ENCODE results near the gene CCDC86. TPM values are rescaled to one million over a fixed set of nuclear protein-coding genes. Genes with fewer than 3 reads are reported as not detected.

The CCDC86 gene
- total RNA-seq, 4 donors from 2014 or later: 11.5 to 30.5 (median 17.3) TPM

DNA sequence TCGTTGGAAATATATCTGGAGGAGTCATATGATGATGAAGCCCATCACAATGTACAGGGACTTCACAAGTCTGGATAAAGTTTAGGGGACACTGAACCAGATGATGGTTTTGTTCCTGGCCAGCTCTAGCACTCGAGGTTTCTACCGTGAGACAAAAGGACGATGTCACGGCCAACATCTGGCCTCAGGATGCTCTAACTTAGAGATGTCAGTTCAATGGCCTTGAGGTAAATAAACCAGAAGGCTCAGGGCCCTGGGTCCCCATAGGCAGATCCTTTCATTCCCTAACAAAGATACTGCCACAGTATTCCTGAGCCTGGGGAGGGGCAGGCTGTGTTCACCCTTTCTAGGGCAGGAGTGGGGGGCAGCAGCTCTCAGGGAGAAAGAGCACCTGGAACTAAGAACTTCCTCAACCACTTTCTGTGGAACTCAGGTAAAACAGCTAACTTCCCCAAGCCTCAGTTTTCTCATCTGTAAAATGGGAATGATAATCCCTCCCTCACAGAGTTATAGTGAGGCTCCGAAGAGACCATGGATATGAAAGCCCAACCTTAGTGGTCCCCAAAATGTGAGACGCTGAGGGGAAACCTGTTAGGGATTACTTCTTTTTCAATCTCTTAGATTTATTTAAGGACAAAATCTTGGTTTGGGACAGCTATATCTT lies 38.5 kb upstream of the CCDC86 start:
- TF ChIP-seq, protein P1, sequence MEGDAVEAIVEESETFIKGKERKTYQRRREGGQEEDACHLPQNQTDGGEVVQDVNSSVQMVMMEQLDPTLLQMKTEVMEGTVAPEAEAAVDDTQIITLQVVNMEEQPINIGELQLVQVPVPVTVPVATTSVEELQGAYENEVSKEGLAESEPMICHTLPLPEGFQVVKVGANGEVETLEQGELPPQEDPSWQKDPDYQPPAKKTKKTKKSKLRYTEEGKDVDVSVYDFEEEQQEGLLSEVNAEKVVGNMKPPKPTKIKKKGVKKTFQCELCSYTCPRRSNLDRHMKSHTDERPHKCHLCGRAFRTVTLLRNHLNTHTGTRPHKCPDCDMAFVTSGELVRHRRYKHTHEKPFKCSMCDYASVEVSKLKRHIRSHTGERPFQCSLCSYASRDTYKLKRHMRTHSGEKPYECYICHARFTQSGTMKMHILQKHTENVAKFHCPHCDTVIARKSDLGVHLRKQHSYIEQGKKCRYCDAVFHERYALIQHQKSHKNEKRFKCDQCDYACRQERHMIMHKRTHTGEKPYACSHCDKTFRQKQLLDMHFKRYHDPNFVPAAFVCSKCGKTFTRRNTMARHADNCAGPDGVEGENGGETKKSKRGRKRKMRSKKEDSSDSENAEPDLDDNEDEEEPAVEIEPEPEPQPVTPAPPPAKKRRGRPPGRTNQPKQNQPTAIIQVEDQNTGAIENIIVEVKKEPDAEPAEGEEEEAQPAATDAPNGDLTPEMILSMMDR (IDR thresholded peaks at IDR 0.05; ENCODE audit: low read depth): no peak

DNA sequence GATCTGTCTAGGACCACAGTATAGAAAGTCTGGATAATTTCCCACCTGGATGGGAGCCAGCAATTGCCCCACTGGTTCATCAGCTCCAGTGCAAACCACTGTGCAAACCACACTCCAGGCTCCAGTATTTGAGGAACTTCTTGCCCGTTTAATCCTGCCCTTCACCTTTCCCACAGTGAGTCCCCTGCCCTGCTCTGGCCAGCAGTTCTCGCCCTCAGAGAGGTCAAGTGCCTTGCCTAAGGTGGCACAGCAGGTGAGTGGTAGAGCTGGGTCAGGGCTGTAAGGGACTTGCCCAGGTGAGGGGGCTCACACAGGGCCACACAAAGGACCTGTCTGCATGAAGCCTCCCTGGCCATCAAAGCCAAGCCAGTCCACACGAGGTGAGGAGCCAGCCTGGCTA lies 32.7 kb upstream of the CCDC86 start:
- TF ChIP-seq, protein P1 (IDR thresholded peaks at IDR 0.05; ENCODE audit: low read depth): no peak

DNA sequence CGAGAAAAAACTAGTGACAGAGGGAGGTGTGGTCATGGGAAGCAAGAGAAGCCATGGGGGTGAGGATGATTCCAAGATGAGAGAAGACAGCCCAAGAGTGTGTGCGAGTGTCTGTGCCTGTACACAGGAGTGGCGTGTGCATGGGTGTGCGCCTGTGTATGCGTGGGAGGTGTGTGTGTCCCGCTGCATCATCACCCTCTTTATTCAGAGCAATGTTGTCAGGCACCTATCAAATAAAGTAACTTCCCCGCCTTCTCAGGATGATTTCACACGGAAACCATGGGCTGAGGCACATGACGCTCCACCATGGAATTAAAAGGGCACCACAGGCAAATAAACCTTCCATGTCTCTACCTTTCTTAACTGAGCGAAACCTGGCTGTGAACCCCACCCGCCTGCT lies 32.2 kb upstream of the CCDC86 start:
- TF ChIP-seq, protein P1 (IDR thresholded peaks at IDR 0.05; ENCODE audit: low read depth): no peak

DNA sequence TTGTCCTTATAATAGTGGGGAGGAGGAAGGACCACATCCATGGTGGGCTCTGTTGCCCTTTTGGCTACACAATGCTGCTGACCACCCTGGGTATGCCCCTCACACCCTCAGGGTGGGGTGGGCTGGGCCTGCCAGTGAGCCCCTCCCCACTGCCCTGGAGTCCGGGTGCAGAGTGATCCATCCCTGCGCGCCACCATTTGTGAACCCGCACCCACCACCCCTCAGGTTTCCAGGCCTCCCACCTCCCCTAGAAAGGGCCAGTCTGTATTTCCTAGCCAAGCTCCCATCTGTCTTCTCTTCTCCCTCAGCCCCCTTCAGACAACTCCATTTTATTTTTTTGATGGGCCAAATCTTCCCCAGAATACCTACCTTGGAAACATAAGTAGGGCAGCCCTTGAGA lies 31.8 kb upstream of the CCDC86 start:
- TF ChIP-seq, protein P1 (IDR thresholded peaks at IDR 0.05; ENCODE audit: low read depth): no peak

DNA sequence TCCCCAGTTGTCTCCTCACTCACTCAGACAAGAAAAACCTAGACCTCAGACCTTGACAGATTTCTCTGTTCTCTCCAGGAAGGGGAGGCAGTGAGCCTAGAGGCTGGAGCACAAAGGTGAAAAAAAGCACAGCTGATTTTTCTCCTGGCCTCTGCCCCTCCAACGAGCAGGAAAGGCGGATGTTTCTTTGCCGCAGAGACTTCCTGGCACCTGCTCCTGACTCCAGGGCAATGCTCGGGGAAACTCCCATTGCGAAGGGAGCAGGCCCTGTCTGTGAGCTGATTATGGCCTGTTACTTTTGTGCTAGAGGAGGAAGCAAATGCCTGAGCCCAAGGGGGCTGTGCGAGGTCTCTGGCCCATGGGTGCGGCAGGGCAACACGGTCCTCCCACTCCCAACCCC lies 31.3 kb upstream of the CCDC86 start:
- TF ChIP-seq, protein P1 (IDR thresholded peaks at IDR 0.05; ENCODE audit: low read depth): no peak

DNA sequence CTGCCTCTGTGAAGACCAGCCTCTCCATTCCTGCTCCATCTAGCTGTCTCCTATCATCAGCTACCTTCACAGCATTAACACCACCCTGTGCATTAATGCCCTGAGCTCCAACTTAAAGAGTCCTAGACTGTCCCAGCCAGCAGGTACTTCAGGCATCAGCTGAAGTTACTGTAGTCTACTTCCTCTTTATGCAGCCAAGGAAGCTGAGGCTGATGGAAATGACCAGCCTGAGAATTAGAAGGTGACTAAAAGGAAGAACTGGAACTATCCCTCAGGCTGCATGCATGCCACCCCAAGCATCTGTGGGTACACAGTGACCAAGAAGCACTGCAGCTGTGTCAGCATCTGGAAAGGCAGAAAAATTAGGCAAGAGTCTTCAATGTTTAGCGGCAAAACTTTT lies 28.6 kb upstream of the CCDC86 start:
- TF ChIP-seq, protein P1 (IDR thresholded peaks at IDR 0.05; ENCODE audit: low read depth): no peak

DNA sequence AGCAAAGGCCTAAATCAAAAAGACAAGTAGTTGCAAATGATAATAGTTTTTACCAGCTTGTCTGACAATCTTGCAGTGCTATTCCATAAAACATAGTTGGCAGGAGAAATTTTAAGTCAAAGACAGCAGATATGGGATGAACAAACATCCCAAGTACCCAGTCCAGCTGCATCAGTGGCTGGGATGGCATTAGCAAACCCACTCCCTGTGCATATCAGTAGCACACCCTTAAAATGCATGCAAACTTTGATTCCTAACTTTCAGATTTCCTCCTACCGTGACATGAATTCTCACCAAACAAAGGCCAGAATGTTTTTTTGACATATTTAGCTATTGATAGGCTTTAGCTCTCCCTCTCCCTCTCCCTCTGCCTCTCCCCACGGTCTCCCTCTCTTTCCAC lies 27.8 kb upstream of the CCDC86 start:
- TF ChIP-seq, protein P1 (IDR thresholded peaks at IDR 0.05; ENCODE audit: low read depth): no peak

All from subcutaneous adipose tissue (tissue), 4 donors.